ENCODE measurements around the gene HSPG2. TPM values are rescaled to one million over a fixed set of nuclear protein-coding genes. Genes with fewer than 3 reads are reported as not detected.
"Not testable (repeated sequence)": the region's sequence is repeated elsewhere in the genome, so short reads cannot be mapped to it uniquely, and the experiment has no call there.

Gene HSPG2
- total RNA-seq, 1 donor from 2014 or later, result 101 TPM

GRCh38 chr1:21830792-21831453, 106.2 kb downstream of the HSPG2 start:
- Mint-ChIP-seq H3K9me3 (peaks cover 4% of the 10 kb centered on the region), H3K4me1 (peaks cover 9% of the 10 kb centered on the region), H3K36me3 (ENCODE audit: low read depth) (peaks cover 35% of the 10 kb centered on the region), H3K27ac (ENCODE audit: unreplicated experiment) (no peak overlapping the region), H3K27me3 (ENCODE audit: low read depth) (no peaks in the 10 kb centered on the region), H3K4me3 (no peak overlapping the region)
- no peak for TF ChIP-seq CTCF (conservative IDR thresholded peaks at IDR 0.05)
- DNase-seq (ENCODE audit: low read depth, low spot score), result no peak

GRCh38 chr1:21829294-21829693, 107.8 kb downstream of the HSPG2 start:
- Mint-ChIP-seq H3K27ac (ENCODE audit: unreplicated experiment) (no peak overlapping the region), H3K27me3 (ENCODE audit: low read depth) (no peaks in the 10 kb centered on the region), H3K4me1 (no peaks in the 10 kb centered on the region), H3K9me3 (no peaks in the 10 kb centered on the region), H3K4me3 (no peak overlapping the region), H3K36me3 (ENCODE audit: low read depth) (peaks cover 23% of the 10 kb centered on the region)
- DNase-seq (ENCODE audit: low read depth, low spot score), result no peak
- no peak for TF ChIP-seq CTCF (conservative IDR thresholded peaks at IDR 0.05)

- DNase-seq (ENCODE audit: low read depth, low spot score), result no peak
- no peak for TF ChIP-seq CTCF (conservative IDR thresholded peaks at IDR 0.05)
- Mint-ChIP-seq H3K36me3 (ENCODE audit: low read depth) (peaks cover 16% of the 10 kb centered on the region), H3K4me3 (no peak overlapping the region), H3K27me3 (ENCODE audit: low read depth) (no peaks in the 10 kb centered on the region), H3K4me1 (no peaks in the 10 kb centered on the region), H3K27ac (ENCODE audit: unreplicated experiment) (no peak overlapping the region), H3K9me3 (no peaks in the 10 kb centered on the region)
Observed at GRCh38 chr1:21828506-21829210, 108.5 kb downstream of the HSPG2 start.

- no peak for TF ChIP-seq CTCF (conservative IDR thresholded peaks at IDR 0.05)
- Mint-ChIP-seq H3K36me3 (ENCODE audit: low read depth) (peaks cover 12% of the 10 kb centered on the region), H3K27ac (ENCODE audit: unreplicated experiment) (peak overlapping the region; percentile 12), H3K4me1 (no peaks in the 10 kb centered on the region), H3K9me3 (no peaks in the 10 kb centered on the region), H3K27me3 (ENCODE audit: low read depth) (no peaks in the 10 kb centered on the region), H3K4me3 (no peak overlapping the region)
- DNase-seq (ENCODE audit: low read depth, low spot score), result no peak
Observed at GRCh38 chr1:21828075-21828474, 109.0 kb downstream of the HSPG2 start.

GRCh38 chr1:21827141-21827679, 109.9 kb downstream of the HSPG2 start:
- Mint-ChIP-seq H3K27me3 (ENCODE audit: low read depth) (no peaks in the 10 kb centered on the region), H3K4me3 (no peak overlapping the region), H3K4me1 (no peaks in the 10 kb centered on the region), H3K9me3 (no peaks in the 10 kb centered on the region), H3K36me3 (ENCODE audit: low read depth) (peaks cover 8% of the 10 kb centered on the region), H3K27ac (ENCODE audit: unreplicated experiment) (no peak overlapping the region)
- DNase-seq (ENCODE audit: low read depth, low spot score), result no peak
- no peak for TF ChIP-seq CTCF (conservative IDR thresholded peaks at IDR 0.05)

GRCh38 chr1:21826694-21827093, 110.4 kb downstream of the HSPG2 start:
- not testable (repeated sequence) for H3K27ac Mint-ChIP-seq (ENCODE audit: unreplicated experiment); H3K36me3 Mint-ChIP-seq (ENCODE audit: low read depth); H3K27me3 Mint-ChIP-seq (ENCODE audit: low read depth); H3K4me3 Mint-ChIP-seq; H3K9me3 Mint-ChIP-seq; H3K4me1 Mint-ChIP-seq; DNase-seq (ENCODE audit: low read depth, low spot score)
